ENCODE measurements around the gene EFNA5.

The EFNA5 gene

DNA sequence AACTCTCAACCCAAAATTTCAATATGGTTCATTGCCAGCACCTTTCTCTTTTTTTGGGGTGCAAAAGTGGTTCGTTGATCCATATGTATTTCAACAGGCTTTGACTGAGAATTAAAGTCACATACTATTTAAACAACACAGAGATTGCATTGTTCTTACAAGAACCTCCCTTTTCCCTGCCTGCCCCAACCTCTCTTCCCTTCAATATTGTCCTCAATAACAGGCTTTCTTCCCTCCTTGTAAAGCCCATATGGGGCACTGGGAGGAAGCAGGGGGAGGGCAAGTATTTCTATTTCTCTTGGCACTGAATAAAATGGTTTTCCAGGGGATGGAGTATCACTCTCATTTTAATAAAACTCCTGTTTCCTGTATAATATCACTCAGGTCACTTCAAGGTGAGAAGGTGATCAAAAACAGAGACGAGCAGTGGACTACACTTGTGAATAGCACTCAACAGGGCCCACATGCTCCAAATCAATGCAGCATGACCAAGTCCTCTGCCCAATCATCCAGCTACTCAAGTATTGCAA is 65.1 kb downstream of the EFNA5 start:
- no peaks in the 10 kb centered on the region for H3K9me3 Mint-ChIP-seq
- H3K4me1 Mint-ChIP-seq: peaks cover 6% of the 10 kb centered on the region
- H3K36me3 Mint-ChIP-seq: no peaks in the 10 kb centered on the region
- no peak overlapping the region for H3K27ac Mint-ChIP-seq
- no peak overlapping the region for H3K4me3 Mint-ChIP-seq
- ATAC-seq (no peak), DNase-seq (ENCODE audit: low spot score in 2 of 2) (no peak)

DNA sequence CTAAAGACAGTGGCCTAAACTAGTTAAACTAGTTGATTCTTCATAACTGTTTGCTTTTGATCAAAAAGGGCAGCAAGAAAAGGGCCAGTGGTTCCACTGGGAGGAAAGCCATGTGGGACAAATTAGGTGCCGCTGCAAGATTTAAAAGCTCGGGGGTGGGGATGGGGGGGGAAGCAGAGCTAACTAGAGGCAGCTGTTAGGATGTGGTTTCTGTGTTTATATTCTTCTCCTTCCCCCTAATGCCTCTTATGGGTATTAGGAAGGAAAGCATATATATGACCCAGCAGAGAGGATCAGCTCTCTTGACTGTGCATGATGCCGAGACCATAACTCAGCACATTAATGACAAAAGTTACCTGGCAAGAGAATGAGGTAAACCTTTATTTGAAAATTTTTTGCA is 65.7 kb downstream of the EFNA5 start:
- H3K4me3 Mint-ChIP-seq: no peak overlapping the region
- H3K36me3 Mint-ChIP-seq: no peaks in the 10 kb centered on the region
- DNase-seq (ENCODE audit: low spot score in 2 of 2) (no peak), ATAC-seq (no peak)
- H3K9me3 Mint-ChIP-seq: no peaks in the 10 kb centered on the region
- no peak overlapping the region for H3K27ac Mint-ChIP-seq
- H3K4me1 Mint-ChIP-seq: peaks cover 6% of the 10 kb centered on the region

DNA sequence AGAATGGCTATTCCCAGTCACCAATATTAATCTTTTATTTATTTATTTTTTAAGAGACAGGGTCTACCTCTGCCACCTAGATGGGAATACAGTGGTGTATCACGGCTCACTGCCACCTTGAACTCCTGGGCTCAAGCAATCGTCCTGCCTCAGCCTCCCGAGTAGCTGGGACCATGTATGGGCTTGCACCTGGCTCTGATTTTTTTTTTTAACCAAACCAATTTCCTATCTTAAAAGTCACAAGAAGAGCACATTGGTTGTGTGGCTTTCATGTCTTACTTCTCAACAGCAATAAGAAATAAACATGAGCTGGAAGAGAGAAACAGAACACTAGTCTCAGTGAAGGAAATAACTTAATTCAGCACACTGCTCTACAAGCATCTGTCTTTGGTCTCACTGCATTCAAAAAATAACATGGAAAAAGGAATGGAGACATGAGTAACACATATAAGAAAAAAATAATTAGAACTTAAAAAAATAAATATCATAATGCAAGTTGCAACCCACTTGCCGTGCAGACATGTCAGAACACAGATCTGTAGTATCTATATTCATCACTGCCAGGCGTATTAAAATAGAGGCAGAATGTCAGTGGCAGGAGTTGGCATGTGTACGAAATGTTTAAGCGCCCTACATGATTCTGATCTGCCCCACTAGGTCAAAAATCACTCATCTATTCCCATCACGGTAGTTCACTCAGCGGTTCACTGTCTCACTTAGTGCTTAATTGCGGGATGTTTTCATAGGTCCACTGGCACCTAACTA is 66.4 kb downstream of the EFNA5 start:
- Mint-ChIP-seq H3K4me3 (no peak overlapping the region), H3K27ac (no peak overlapping the region), H3K9me3 (no peaks in the 10 kb centered on the region), H3K4me1 (peaks cover 6% of the 10 kb centered on the region), H3K36me3 (no peaks in the 10 kb centered on the region)
- no peak for ATAC-seq
- DNase-seq (ENCODE audit: low spot score in 2 of 2): no peak

DNA sequence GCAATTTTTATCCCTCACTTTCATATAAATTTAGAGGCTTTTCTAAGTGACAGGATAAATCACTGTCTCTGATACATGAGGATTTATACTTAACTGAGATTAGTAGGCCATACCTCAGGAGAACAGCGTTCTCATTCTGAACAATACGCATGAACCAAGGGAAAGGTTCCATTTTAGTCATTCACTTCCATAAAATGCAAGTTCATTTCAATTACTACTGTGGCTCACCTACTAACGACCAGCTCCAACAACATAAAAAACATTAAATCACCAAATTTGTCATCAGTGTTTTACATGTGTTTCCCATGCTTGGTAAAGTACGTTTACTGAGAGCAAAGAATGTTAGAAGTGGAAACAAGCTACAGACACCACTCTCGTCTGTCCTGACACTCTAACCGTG is 67.4 kb downstream of the EFNA5 start:
- DNase-seq (ENCODE audit: low spot score in 2 of 2) (no peak), ATAC-seq (no peak)
- Mint-ChIP-seq H3K4me1 (peaks cover 6% of the 10 kb centered on the region), H3K36me3 (no peaks in the 10 kb centered on the region), H3K4me3 (no peak overlapping the region), H3K9me3 (no peaks in the 10 kb centered on the region), H3K27ac (no peak overlapping the region)

DNA sequence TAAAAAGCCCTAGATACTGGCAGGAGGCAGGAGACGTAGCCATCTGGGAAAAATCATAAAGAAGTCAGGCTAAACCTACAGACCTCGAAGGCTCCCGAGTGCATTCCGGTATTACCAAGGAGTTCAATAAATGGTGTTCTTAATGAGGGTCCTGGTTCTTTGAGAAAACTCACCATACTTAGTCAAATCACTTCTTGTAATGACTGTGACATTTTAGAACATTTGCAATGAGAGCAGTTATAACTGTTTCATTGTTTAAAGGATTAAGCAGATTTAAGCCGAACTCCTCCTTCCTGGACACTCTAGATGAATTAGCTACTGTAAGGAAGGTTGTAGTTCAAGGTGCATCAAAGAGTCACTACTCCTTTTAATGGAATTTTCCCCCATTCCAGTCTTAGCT is 67.8 kb downstream of the EFNA5 start:
- H3K27ac Mint-ChIP-seq: no peak overlapping the region
- H3K4me3 Mint-ChIP-seq: no peak overlapping the region
- DNase-seq (ENCODE audit: low spot score in 2 of 2) (no peak), ATAC-seq (no peak)
- no peaks in the 10 kb centered on the region for H3K9me3 Mint-ChIP-seq
- H3K36me3 Mint-ChIP-seq: no peaks in the 10 kb centered on the region
- peaks cover 6% of the 10 kb centered on the region for H3K4me1 Mint-ChIP-seq

DNA sequence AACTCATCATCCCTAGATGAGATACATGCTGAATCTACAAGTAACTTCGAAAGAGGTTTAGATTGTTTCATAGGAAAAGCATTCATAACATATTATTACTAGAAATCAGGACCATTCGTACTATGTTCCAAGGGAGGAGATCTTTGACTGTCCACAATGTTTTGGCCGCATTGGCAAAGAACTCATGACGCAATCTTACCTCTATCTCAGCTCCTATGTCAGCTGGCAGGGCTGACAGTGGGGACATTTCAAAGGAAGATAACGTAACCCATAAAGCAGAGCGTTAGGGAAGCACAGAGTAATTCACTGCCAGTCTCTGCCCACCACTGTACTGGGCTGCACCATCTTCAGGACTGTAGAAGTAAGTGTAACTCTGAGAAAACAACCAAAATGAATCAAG is 69.7 kb downstream of the EFNA5 start:
- Mint-ChIP-seq H3K9me3 (no peaks in the 10 kb centered on the region), H3K27ac (no peak overlapping the region), H3K36me3 (no peaks in the 10 kb centered on the region), H3K4me3 (no peak overlapping the region), H3K4me1 (peaks cover 6% of the 10 kb centered on the region)
- ATAC-seq (no peak), DNase-seq (ENCODE audit: low spot score in 2 of 2) (no peak)

DNA sequence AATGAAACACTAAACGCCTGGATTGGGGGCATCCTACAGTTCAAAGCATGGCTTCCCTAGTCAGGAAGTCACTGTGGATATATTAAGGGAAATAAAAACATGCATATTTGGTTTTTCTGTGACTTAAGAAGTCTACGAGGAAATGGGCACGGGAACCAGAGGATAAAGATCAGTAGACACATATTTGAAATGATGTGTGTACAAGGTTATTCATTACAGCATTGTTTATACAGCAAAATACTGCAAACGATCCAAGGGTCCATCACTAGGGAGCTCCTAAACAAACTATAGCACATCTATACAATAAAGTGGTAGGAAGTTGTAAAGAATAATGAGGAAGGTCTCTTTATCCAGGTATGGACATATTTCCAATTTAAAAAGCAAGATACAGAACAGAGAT is 71.8 kb downstream of the EFNA5 start:
- no peak for ATAC-seq
- no peaks in the 10 kb centered on the region for H3K9me3 Mint-ChIP-seq
- no peak for DNase-seq (ENCODE audit: low spot score in 2 of 2)
- H3K4me1 Mint-ChIP-seq: no peaks in the 10 kb centered on the region
- H3K4me3 Mint-ChIP-seq: no peak overlapping the region
- no peaks in the 10 kb centered on the region for H3K36me3 Mint-ChIP-seq
- no peak overlapping the region for H3K27ac Mint-ChIP-seq

DNA sequence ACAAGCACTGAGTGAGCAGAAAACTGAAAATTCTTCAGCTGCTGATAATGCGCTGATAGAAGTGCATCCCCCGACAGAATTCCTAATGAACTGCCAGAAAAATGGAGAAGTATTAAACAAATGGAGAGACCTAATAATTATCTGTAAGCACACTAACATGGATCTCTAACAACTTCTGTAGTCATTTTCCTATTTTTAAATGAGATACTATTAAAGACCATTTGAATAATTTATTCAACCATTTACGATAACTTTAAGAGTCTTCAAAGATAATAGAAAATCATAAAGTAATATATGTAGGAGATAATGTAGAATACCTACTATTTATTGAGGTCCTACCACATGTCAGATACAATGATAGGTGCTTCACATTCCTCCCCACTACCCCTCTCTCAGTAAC is 72.9 kb downstream of the EFNA5 start:
- Mint-ChIP-seq H3K4me1 (no peaks in the 10 kb centered on the region), H3K9me3 (no peaks in the 10 kb centered on the region), H3K27ac (no peak overlapping the region), H3K36me3 (no peaks in the 10 kb centered on the region), H3K4me3 (no peak overlapping the region)
- DNase-seq (ENCODE audit: low spot score in 2 of 2) (no peak), ATAC-seq (no peak)

DNA sequence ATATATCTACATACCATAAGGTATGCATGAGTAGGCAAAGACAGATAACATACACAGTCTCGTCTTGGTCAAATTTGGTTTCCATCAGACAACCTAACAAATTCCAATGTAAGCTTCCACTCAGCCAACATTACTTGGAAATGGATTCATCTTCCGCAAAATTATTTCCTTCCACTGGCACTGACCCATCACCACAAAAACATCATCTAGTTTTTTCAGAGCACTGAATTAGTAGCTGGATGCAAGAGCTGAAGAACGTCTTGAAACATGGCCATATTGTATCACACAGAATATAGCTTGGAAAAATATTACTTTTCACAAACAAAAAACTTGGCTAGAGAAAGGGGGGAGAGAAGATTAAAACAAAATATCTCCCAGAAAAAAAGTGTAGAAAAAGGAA is 73.5 kb downstream of the EFNA5 start:
- no peak overlapping the region for H3K27ac Mint-ChIP-seq
- H3K36me3 Mint-ChIP-seq: no peaks in the 10 kb centered on the region
- no peaks in the 10 kb centered on the region for H3K4me1 Mint-ChIP-seq
- DNase-seq (ENCODE audit: low spot score in 2 of 2) (no peak), ATAC-seq (no peak)
- no peaks in the 10 kb centered on the region for H3K9me3 Mint-ChIP-seq
- H3K4me3 Mint-ChIP-seq: no peak overlapping the region

DNA sequence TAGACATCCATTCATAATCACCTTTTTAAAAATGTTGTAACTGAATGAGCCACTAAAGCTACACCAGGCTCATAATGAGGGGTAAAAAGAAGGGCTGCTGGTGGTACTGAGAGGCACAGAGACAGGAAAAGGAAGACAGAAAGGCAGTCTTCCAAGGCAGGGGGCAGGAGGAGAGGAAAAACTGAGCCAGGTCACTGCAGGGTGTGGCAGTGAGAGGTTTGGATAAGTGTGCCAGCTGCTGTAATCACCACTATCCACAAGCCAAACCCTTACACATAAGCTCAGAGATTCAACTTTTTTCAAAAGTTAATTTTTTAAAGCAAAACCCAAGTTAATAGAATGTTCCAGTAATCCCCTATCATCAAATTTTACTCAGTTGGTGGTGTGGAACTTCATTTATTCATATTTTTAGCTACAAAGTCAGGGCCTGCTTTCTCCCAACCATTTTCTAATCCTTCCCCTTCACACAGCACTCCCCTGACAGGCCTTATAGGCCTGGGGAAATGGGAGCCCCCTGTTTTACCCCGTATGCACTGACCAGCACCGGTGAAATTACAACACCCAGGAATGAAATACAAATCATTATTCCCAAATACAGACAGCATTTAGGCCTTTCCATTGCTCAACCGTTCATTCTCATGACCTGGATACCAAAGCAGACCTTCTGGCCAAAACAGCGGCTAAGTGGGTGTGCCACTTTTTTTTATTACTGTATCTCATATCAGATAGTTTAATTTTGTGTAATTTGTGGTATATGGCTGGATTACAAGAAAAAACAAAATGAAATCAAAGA is 76.3 kb downstream of the EFNA5 start:
- no peaks in the 10 kb centered on the region for H3K36me3 Mint-ChIP-seq

DNA sequence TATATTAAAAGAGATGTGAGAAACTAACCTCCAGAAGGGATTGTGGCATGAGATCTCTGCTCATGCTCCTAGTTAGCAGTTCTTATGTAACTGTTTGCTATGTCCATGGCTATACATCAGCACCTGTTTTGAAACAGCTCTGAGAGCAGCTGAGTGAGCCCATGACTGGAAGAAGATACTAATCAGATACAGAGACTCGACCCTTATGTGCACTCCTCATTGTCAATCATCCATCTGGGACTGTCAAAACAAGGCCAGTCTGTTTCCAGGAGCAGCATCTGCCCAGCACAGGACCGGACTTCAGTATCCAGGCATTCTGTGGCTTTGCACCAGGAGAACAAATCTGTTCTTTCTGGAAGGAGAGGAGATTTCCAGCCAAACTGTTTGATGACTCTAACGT is 77.7 kb downstream of the EFNA5 start:
- H3K36me3 Mint-ChIP-seq: no peaks in the 10 kb centered on the region
- no peak overlapping the region for H3K27ac Mint-ChIP-seq
- DNase-seq (ENCODE audit: low spot score in 2 of 2) (no peak), ATAC-seq (no peak)
- no peak overlapping the region for H3K4me3 Mint-ChIP-seq
- H3K4me1 Mint-ChIP-seq: no peaks in the 10 kb centered on the region
- H3K9me3 Mint-ChIP-seq: no peaks in the 10 kb centered on the region

More for the DNA sequence above, 76.3 kb downstream of the EFNA5 start:
- H3K27ac Mint-ChIP-seq: no peak overlapping the region
- DNase-seq (ENCODE audit: low spot score in 2 of 2): no peak
- H3K4me1 Mint-ChIP-seq: no peaks in the 10 kb centered on the region
- ATAC-seq: no peak
- no peaks in the 10 kb centered on the region for H3K9me3 Mint-ChIP-seq
- H3K4me3 Mint-ChIP-seq: no peak overlapping the region

DNA sequence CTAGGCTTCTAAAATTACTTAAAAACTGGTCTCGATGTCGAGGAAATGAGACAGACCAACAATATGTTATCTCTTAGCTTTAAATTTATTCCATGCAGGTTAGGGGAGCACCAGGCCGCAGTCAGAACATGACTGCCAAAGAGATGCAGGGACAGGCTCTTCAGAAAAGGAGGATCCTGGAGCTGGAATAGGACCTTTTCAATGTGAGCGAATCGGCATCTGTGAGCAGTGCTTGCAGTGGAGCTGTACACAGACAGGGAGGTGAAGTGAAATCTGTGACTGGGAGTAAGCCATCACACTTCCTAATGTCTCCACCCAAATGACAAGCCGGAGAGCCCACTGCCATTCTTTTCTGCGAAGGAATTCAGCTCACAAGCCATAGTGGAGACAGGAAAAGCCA is 78.2 kb downstream of the EFNA5 start:
- Mint-ChIP-seq H3K4me3 (no peak overlapping the region), H3K9me3 (no peaks in the 10 kb centered on the region), H3K4me1 (no peaks in the 10 kb centered on the region), H3K27ac (no peak overlapping the region), H3K36me3 (no peaks in the 10 kb centered on the region)
- ATAC-seq (no peak), DNase-seq (ENCODE audit: low spot score in 2 of 2) (no peak)

DNA sequence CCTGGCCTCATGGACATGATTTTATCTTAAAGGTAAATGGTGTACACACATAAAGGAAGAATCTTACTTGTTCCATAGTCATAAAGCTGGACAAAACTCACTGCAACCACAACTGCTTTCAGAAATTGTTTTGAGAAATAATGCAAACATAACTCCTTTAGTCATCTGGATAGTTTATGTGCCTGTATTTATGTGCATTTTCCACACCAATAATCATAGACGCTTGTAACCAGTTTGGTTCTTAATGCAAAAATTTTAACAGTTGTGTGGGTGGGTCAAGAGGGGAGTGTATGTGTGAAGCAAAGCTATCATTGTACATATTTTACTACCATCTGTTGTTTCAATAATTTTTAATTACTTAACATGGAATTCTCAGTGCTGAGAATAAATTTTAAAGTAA is 80.1 kb downstream of the EFNA5 start:
- no peaks in the 10 kb centered on the region for H3K36me3 Mint-ChIP-seq
- no peak overlapping the region for H3K27ac Mint-ChIP-seq
- no peak for ATAC-seq
- no peaks in the 10 kb centered on the region for H3K4me1 Mint-ChIP-seq
- H3K9me3 Mint-ChIP-seq: no peaks in the 10 kb centered on the region
- no peak for DNase-seq (ENCODE audit: low spot score in 2 of 2)
- H3K4me3 Mint-ChIP-seq: no peak overlapping the region

DNA sequence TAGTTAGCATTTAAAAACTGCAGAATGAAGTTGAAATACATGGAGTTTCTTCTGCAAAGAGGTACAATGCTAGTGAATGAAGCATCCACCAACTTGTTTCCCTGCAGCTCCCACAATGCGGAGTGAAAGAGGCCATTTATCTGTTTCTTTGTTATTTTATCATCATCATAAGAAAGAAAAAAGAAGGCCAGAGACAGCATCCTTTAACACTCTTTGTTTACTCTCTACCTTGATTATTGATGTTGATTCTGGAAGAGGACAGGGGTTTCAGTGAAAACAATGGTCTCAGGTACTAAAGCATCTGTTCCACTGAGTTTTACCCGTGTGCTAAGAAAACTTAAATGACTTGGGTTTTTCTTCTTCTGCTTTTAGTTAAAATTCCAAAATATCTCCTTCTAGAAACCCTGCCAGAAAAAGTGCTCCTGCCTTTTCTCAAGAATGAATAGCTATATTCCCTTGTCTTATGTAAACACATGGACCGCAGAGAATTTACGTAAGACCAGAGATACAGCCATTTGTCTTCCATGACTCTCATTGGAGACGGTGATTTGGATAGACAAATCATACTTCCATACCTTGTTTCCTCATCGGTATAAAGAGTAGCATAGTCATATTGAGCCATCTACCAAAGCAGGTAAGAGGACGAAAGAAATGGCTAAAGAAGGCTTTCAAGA is 81.1 kb downstream of the EFNA5 start:
- ATAC-seq (no peak), DNase-seq (ENCODE audit: low spot score in 2 of 2) (no peak)
- no peaks in the 10 kb centered on the region for H3K36me3 Mint-ChIP-seq
- no peak overlapping the region for H3K4me3 Mint-ChIP-seq
- H3K9me3 Mint-ChIP-seq: no peaks in the 10 kb centered on the region
- no peak overlapping the region for H3K27ac Mint-ChIP-seq
- no peaks in the 10 kb centered on the region for H3K4me1 Mint-ChIP-seq

DNA sequence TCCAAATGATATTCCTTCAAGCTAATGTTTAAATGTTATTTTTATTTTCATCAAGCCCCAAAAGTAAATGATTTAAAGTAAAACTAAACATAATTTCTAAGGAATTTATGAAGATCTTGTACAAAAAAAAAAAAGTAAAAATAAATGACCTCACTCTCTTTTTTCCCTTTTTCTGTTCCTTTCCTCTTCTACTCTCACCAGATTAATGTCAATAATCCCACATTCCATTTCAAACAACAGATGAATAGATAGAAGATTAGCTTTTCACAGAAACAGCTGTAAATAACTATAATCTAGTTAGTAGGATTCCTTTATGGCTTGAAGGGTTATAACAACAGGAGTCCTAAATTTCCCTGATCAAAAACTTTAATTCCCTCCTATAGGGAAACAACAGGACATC is 88.1 kb downstream of the EFNA5 start:
- no peak overlapping the region for H3K4me3 Mint-ChIP-seq
- no peak for ATAC-seq
- no peak overlapping the region for H3K27ac Mint-ChIP-seq
- no peaks in the 10 kb centered on the region for H3K4me1 Mint-ChIP-seq
- H3K36me3 Mint-ChIP-seq: no peaks in the 10 kb centered on the region
- no peak for DNase-seq (ENCODE audit: low spot score in 2 of 2)
- no peaks in the 10 kb centered on the region for H3K9me3 Mint-ChIP-seq
